MCF 10A (cell line): ENCODE data around the gene NCK2. TPM values are rescaled to one million over a fixed set of nuclear protein-coding genes. Genes with fewer than 3 reads are reported as not detected.

ENCODE experiments used
- BruUV-seq: library from RNA; stranded (reverse); fragments of 400-500 nt; replicated peaks from 2 replicates; lab custom pipeline; 2021; lab: Mats Ljungman, UMichigan
- CTCF ChIA-PET: fragments of 300-600 bp; sonication (Branson Sonifier 250); formaldehyde crosslinking; extraction: SDS; loops from one replicate; lab custom pipeline; 2021; ENCODE audit warnings: antibody characterized with exemption, inconsistent platforms; lab: Yijun Ruan, JAX
- POLR2A ChIA-PET: fragments of 300-600, 350-650 bp; sonication (Branson Sonifier 250); formaldehyde crosslinking; extraction: SDS; loops from one replicate; lab custom pipeline; 2020; ENCODE audit warnings: antibody characterized with exemption, inconsistent platforms; lab: Yijun Ruan, JAX
- DNase-seq: peaks from one replicate; pipeline ENCODE4 v3.0.0-alpha.2; 2018; ENCODE audit not compliant: unreplicated experiment
- H3K27ac Mint-ChIP-seq: one replicate; pipeline ENCODE4 v1.8.0; 2022; ENCODE audit warnings: mild to moderate bottlenecking, low read depth, mixed read lengths; ENCODE audit not compliant: unreplicated experiment
- H3K27me3 Mint-ChIP-seq: one replicate; pipeline ENCODE4 v1.8.0; 2022; ENCODE audit warnings: mixed read lengths; ENCODE audit not compliant: insufficient read depth, unreplicated experiment
- H3K36me3 Mint-ChIP-seq: one replicate; pipeline ENCODE4 v1.8.0; 2022; ENCODE audit warnings: mild to moderate bottlenecking, moderate library complexity, mixed read lengths; ENCODE audit not compliant: insufficient read depth, unreplicated experiment
- H3K4me1 Mint-ChIP-seq: one replicate; pipeline ENCODE4 v1.8.0; 2022; ENCODE audit warnings: mixed read lengths; ENCODE audit not compliant: insufficient read depth, unreplicated experiment
- H3K4me3 Mint-ChIP-seq: one replicate; pipeline ENCODE4 v1.8.0; 2022; ENCODE audit warnings: mild to moderate bottlenecking, moderate library complexity, mixed read lengths; ENCODE audit not compliant: unreplicated experiment
- H3K9me3 Mint-ChIP-seq: one replicate; pipeline ENCODE4 v1.8.0; 2022; ENCODE audit warnings: mixed read lengths; ENCODE audit not compliant: unreplicated experiment
- CTCF ChIP-seq: fragments of 200-600 bp; IDR thresholded peaks from one replicate; pipeline ENCODE4 v1.8.0; 2022; ENCODE audit warnings: antibody characterized with exemption, mild to moderate bottlenecking; ENCODE audit not compliant: unreplicated experiment
- intact Hi-C: fragments of 100-400 bp; cut with micrococcal nuclease; formaldehyde crosslinking; loops from 2 replicates; pipeline ENCODE4 v1.14.1; 2022
- total RNA-seq: library from RNA; stranded (reverse); gene quantifications from 2 replicates; pipeline ENCODE4 v1.2.3, GENCODE V29; 2022

Gene NCK2
- total RNA-seq, 1 experiment from 2014 or later = 36.5 TPM

- no peaks in the 10 kb centered on the region for H3K4me1 Mint-ChIP-seq
- POLR2A ChIA-PET = interaction anchor here (0.6 kb wide), 1 partner anchor 55 kb away, joined by 3 read pairs; no protein-coding TSS in a partner anchor
- TF ChIP-seq CTCF = no peak
- CTCF ChIA-PET = no interaction called here
- H3K27ac Mint-ChIP-seq = no peak overlapping the region
- no peak overlapping the region for H3K4me3 Mint-ChIP-seq
- H3K27me3 Mint-ChIP-seq = no peaks in the 10 kb centered on the region
- no TSS peak for BruUV-seq
- intact Hi-C loops = no loop called here
- no peaks in the 10 kb centered on the region for H3K36me3 Mint-ChIP-seq
- H3K9me3 Mint-ChIP-seq = no peaks in the 10 kb centered on the region
- no peak for DNase-seq
Measured at GRCh38 chr2:105911425-105911824, 166.7 kb downstream of the NCK2 start.

- H3K4me3 Mint-ChIP-seq = no peak overlapping the region
- H3K36me3 Mint-ChIP-seq = no peaks in the 10 kb centered on the region
- ChIA-PET CTCF (no interaction called here), POLR2A (interaction anchor here (0.6 kb wide), 1 partner anchor 55 kb away, joined by 3 read pairs; no protein-coding TSS in a partner anchor)
- H3K9me3 Mint-ChIP-seq = no peaks in the 10 kb centered on the region
- BruUV-seq = no TSS peak
- H3K4me1 Mint-ChIP-seq = no peaks in the 10 kb centered on the region
- intact Hi-C loops = no loop called here
- no peak overlapping the region for H3K27ac Mint-ChIP-seq
- no peak for DNase-seq
- TF ChIP-seq CTCF = no peak
- H3K27me3 Mint-ChIP-seq = no peaks in the 10 kb centered on the region
Measured at GRCh38 chr2:105912081-105912480, 167.4 kb downstream of the NCK2 start.

- BruUV-seq = no TSS peak
- H3K27me3 Mint-ChIP-seq = no peaks in the 10 kb centered on the region
- CTCF ChIA-PET = interaction anchor here (0.5 kb wide), 1 partner anchor 17 kb away, joined by 4 read pairs; no protein-coding TSS in a partner anchor
- intact Hi-C loops = no loop called here
- no peak overlapping the region for H3K27ac Mint-ChIP-seq
- no peaks in the 10 kb centered on the region for H3K9me3 Mint-ChIP-seq
- TF ChIP-seq CTCF = no peak
- POLR2A ChIA-PET = no interaction called here
- no peak for DNase-seq
- H3K4me1 Mint-ChIP-seq = peaks cover 9% of the 10 kb centered on the region
- H3K36me3 Mint-ChIP-seq = no peaks in the 10 kb centered on the region
- no peak overlapping the region for H3K4me3 Mint-ChIP-seq
Measured at GRCh38 chr2:105915005-105915558, 170.4 kb downstream of the NCK2 start.

- no peaks in the 10 kb centered on the region for H3K27me3 Mint-ChIP-seq
- no peak for DNase-seq
- H3K9me3 Mint-ChIP-seq = no peaks in the 10 kb centered on the region
- no peak overlapping the region for H3K4me3 Mint-ChIP-seq
- no peak overlapping the region for H3K27ac Mint-ChIP-seq
- TF ChIP-seq CTCF = no peak
- BruUV-seq = no TSS peak
- ChIA-PET CTCF (no interaction called here), POLR2A (no interaction called here)
- peaks cover 9% of the 10 kb centered on the region for H3K4me1 Mint-ChIP-seq
- intact Hi-C loops = no loop called here
- H3K36me3 Mint-ChIP-seq = no peaks in the 10 kb centered on the region
Measured at GRCh38 chr2:105917226-105917625, 172.5 kb downstream of the NCK2 start.
